ENCODE results near the gene UNC5A.

Gene UNC5A

DNA sequence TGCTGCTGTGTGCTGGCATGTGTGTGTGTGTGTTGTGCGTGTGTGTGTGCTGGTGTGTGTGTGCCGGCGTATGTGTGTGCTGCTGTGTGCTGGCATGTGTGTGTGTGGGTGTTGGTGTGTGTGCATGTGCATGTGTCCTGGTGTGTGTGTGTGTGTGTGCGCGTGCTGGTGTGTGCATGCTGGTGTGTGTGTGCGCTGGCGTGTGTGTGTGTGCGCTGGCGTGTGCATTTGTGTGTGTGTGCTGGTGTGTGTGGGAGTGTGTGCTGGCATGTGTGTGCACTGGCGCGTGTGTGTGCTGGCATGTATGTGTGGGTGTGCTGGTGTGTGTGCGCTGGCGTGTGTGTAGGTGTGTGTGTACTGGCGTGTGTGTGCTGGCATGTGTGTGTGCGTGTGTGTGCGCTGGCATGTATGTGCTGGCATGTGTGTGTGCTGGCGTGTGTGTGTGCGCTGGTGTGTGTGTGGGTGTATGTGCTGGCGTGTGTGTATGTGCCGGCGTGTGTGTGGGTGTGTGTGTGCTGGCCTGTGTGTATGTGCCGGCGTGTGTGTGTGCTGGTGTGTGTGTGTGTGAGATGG lies 20.1 kb downstream of the UNC5A start:
- TF ChIP-seq, protein P1, sequence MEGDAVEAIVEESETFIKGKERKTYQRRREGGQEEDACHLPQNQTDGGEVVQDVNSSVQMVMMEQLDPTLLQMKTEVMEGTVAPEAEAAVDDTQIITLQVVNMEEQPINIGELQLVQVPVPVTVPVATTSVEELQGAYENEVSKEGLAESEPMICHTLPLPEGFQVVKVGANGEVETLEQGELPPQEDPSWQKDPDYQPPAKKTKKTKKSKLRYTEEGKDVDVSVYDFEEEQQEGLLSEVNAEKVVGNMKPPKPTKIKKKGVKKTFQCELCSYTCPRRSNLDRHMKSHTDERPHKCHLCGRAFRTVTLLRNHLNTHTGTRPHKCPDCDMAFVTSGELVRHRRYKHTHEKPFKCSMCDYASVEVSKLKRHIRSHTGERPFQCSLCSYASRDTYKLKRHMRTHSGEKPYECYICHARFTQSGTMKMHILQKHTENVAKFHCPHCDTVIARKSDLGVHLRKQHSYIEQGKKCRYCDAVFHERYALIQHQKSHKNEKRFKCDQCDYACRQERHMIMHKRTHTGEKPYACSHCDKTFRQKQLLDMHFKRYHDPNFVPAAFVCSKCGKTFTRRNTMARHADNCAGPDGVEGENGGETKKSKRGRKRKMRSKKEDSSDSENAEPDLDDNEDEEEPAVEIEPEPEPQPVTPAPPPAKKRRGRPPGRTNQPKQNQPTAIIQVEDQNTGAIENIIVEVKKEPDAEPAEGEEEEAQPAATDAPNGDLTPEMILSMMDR (IDR thresholded peaks at IDR 0.05): no peak
- Mint-ChIP-seq H3K36me3 (ENCODE audit: low read depth) (no peaks in the 10 kb centered on the region), H3K4me1 (peaks cover 11% of the 10 kb centered on the region), H3K9me3 (no peaks in the 10 kb centered on the region), H3K27me3 (ENCODE audit: low read depth, poor library complexity) (peaks cover 66% of the 10 kb centered on the region), H3K27ac (peak overlapping the region; percentile 33), H3K4me3 (no peak overlapping the region)
- no peak for DNase-seq

DNA sequence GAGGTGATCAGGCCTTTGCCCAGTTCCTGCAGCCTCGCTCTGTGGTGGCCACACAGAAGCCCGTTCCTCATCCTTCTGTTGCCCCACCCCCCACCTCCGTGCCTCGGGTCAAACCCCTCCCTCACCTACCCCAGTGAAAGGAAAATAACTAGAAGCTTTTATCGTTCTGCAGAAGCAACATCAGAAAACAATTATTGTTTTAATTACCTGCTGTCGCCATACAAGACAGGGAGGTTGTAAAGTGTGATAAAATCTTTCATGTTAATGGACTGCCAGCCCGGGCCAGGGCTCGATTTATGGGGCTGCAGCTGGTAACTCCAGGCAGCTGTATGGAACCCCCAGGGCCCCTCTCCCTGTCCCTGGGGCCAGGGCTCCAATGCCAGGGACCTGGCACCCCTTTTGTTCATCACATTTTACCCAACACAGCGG lies 20.6 kb downstream of the UNC5A start:
- H3K27me3 Mint-ChIP-seq (ENCODE audit: low read depth, poor library complexity): peaks cover 67% of the 10 kb centered on the region
- TF ChIP-seq, protein P1 (IDR thresholded peaks at IDR 0.05): no peak
- H3K36me3 Mint-ChIP-seq (ENCODE audit: low read depth): no peaks in the 10 kb centered on the region
- no peaks in the 10 kb centered on the region for H3K9me3 Mint-ChIP-seq
- H3K4me1 Mint-ChIP-seq: peaks cover 11% of the 10 kb centered on the region
- no peak overlapping the region for H3K27ac Mint-ChIP-seq
- H3K4me3 Mint-ChIP-seq: no peak overlapping the region
- DNase-seq: no peak

DNA sequence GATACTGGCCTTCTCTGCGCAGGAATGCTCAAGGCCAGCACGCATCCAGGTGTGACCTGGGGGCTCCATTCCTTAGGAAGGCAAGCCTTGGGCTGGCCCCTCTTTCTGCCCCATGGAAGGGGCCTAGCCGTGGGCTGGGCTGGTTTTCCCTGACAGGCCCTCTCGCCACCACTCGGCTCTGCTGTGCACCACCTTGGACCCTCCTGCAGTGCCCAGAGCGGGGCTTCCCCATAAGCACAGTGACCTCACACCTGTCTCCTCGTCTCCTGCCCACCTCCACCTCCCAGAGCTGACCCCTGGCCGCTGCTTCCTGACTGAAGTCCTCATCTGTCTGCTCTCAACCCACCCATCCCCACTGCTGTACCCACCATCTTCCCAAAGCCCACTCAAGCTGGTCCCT lies 21.1 kb downstream of the UNC5A start:
- DNase-seq: no peak
- H3K4me1 Mint-ChIP-seq: peaks cover 11% of the 10 kb centered on the region
- no peak overlapping the region for H3K4me3 Mint-ChIP-seq
- H3K27me3 Mint-ChIP-seq (ENCODE audit: low read depth, poor library complexity): peaks cover 70% of the 10 kb centered on the region
- H3K27ac Mint-ChIP-seq: no peak overlapping the region
- H3K36me3 Mint-ChIP-seq (ENCODE audit: low read depth): no peaks in the 10 kb centered on the region
- H3K9me3 Mint-ChIP-seq: no peaks in the 10 kb centered on the region
- TF ChIP-seq, protein P1 (IDR thresholded peaks at IDR 0.05): no peak

DNA sequence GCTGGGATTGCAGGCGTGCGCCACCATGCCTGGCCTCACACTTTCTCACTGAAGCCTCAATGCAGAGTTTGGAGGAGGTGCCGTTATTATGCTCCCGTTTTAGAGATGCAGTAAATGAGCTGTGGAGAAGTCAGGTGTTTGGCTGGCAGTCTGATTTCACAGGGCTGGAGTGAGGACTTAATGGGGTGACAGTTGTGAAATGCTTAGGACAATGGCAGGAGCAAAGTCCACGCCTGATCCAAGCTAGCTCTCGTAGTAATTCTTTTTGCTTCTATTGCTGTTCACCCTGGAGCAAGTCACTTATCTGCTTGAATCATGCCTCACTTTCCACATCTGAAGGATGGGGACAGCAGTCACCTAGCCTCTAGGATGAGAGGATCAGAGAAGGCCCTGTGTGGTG lies 21.8 kb downstream of the UNC5A start:
- no peak for DNase-seq
- peaks cover 11% of the 10 kb centered on the region for H3K4me1 Mint-ChIP-seq
- TF ChIP-seq, protein P1 (IDR thresholded peaks at IDR 0.05): no peak
- H3K36me3 Mint-ChIP-seq (ENCODE audit: low read depth): no peaks in the 10 kb centered on the region
- no peak overlapping the region for H3K27ac Mint-ChIP-seq
- H3K9me3 Mint-ChIP-seq: no peaks in the 10 kb centered on the region
- H3K4me3 Mint-ChIP-seq: no peak overlapping the region
- peaks cover 69% of the 10 kb centered on the region for H3K27me3 Mint-ChIP-seq (ENCODE audit: low read depth, poor library complexity)

DNA sequence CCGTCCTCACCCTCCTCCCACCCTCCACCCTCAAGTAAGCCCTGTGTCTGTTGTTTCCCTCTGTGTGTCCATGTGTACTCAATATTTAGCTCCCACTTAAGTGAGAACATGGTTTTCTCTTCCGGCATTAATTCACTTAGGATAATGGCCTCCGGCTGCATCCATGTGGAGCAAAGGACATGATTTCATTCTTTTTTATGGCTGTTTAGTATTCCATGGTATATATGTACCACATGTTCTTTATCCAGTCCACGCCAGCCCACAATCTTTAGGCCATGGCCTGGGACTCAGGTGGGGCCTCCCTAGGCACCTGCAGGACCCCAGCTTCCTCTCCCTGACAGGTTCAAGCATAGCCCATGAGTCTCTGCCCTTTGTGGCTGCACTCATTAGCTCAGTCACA lies 22.9 kb downstream of the UNC5A start:
- TF ChIP-seq, protein P1 (IDR thresholded peaks at IDR 0.05): no peak
- H3K4me3 Mint-ChIP-seq: no peak overlapping the region
- DNase-seq: no peak
- no peak overlapping the region for H3K27ac Mint-ChIP-seq
- H3K36me3 Mint-ChIP-seq (ENCODE audit: low read depth): no peaks in the 10 kb centered on the region
- H3K27me3 Mint-ChIP-seq (ENCODE audit: low read depth, poor library complexity): peaks cover 72% of the 10 kb centered on the region
- no peaks in the 10 kb centered on the region for H3K9me3 Mint-ChIP-seq
- peaks cover 11% of the 10 kb centered on the region for H3K4me1 Mint-ChIP-seq

DNA sequence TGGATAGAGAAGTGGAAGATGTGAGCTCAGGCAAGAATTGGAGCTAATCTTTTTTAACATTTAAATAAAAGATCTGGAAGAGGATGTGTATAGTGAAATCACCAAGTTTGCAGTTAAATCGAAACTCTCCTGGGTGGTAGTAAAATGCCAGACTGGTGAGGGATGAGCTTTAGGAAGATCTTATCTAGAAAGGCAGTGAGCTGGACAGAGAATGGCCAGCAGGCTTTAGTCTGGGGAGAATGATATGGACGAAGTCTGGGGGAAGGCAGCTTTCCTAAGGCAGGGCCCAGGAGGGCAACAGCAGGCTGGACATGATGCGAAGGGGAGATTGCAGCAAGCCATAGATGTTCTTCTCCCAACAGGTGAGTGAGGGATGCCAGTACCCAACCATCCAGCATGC lies 25.6 kb downstream of the UNC5A start:
- H3K9me3 Mint-ChIP-seq: no peaks in the 10 kb centered on the region

More for the DNA sequence above, 25.6 kb downstream of the UNC5A start:
- Mint-ChIP-seq H3K27me3 (ENCODE audit: low read depth, poor library complexity) (peaks cover 84% of the 10 kb centered on the region), H3K4me3 (no peak overlapping the region), H3K27ac (no peak overlapping the region), H3K4me1 (peaks cover 13% of the 10 kb centered on the region), H3K36me3 (ENCODE audit: low read depth) (no peaks in the 10 kb centered on the region)
- TF ChIP-seq, protein P1 (IDR thresholded peaks at IDR 0.05): no peak
- DNase-seq: no peak
